DOHH2 (cell line): ENCODE results near the gene PTBP1.
A peak's percentile ranks its signal among the peaks of the same experiment; 100 is the strongest.

ENCODE experiments used
- H3F3A ChIP-seq: fragments of 200-600 bp; sonication (generic), shearing (Covaris generic); 2 replicates; pipeline ENCODE4 v1.6.0; 2016; ENCODE audit warnings: antibody characterized with exemption, mild to moderate bottlenecking; ENCODE audit not compliant: control insufficient read depth, insufficient read depth
- H3K27ac ChIP-seq: fragments of 200-600 bp; sonication (generic); 2 replicates; pipeline ENCODE4 v1.5.1; 2014; ENCODE audit warnings: low read depth, mild to moderate bottlenecking, low read length, moderate library complexity
- H3K27me3 ChIP-seq: fragments of 200-600 bp; sonication (generic); 2 replicates; pipeline ENCODE4 v1.6.1; 2014; ENCODE audit warnings: mild to moderate bottlenecking, low read length, mixed read lengths; ENCODE audit not compliant: control insufficient read depth
- H3K36me3 ChIP-seq: fragments of 200-600 bp; sonication (generic); 2 replicates; pipeline ENCODE4 v1.6.1; 2014; ENCODE audit warnings: mild to moderate bottlenecking, low read length, moderate library complexity, mixed read lengths; ENCODE audit not compliant: control insufficient read depth
- H3K4me1 ChIP-seq: fragments of 200-600 bp; sonication (generic); 2 replicates; pipeline ENCODE4 v1.6.1; 2014; ENCODE audit warnings: mild to moderate bottlenecking, low read length, mixed read lengths; ENCODE audit not compliant: control insufficient read depth
- H3K4me2 ChIP-seq: fragments of 200-600 bp; sonication (generic); 2 replicates; pipeline ENCODE4 v1.6.0; 2014; ENCODE audit warnings: mild to moderate bottlenecking, low read length, moderate library complexity
- H3K4me3 ChIP-seq: fragments of 200-600 bp; sonication (generic); 2 replicates; pipeline ENCODE4 v1.5.1; 2014; ENCODE audit warnings: mild to moderate bottlenecking, low read length, mixed read lengths
- H3K79me2 ChIP-seq: fragments of 200-600 bp; sonication (generic); 2 replicates; pipeline ENCODE4 v1.6.1; 2014; ENCODE audit warnings: mild to moderate bottlenecking, low read length, mixed read lengths; ENCODE audit not compliant: control insufficient read depth
- H3K9me2 ChIP-seq: fragments of 200-600 bp; sonication (generic); replicated peaks from 2 replicates; pipeline ENCODE4 v1.6.1; 2014; ENCODE audit warnings: mild to moderate bottlenecking, low read length, mixed read lengths; ENCODE audit not compliant: control insufficient read depth
- H3K9me3 ChIP-seq: fragments of 200-600 bp; sonication (generic); 2 replicates; pipeline ENCODE4 v1.6.1; 2014; ENCODE audit warnings: antibody characterized with exemption, low read length, mixed read lengths; ENCODE audit not compliant: control insufficient read depth, insufficient read depth
- H4K20me1 ChIP-seq: fragments of 200-600 bp; sonication (generic); 2 replicates; pipeline ENCODE4 v1.6.0; 2014; ENCODE audit warnings: low read depth, mild to moderate bottlenecking, antibody characterized with exemption, low read length, moderate library complexity; ENCODE audit not compliant: control insufficient read depth, insufficient read depth
- CTCF ChIP-seq: fragments of 200-600 bp; sonication (generic); IDR thresholded peaks from one replicate; pipeline ENCODE4 v1.5.1; 2014; ENCODE audit warnings: antibody characterized with exemption, mild to moderate bottlenecking, low read depth, low read length; ENCODE audit not compliant: poor library complexity, severe bottlenecking
- EZH2phosphoT487 ChIP-seq: fragments of 200-600 bp; sonication (generic); IDR thresholded peaks from 2 replicates; pipeline ENCODE4 v1.6.1; 2017; ENCODE audit warnings: borderline replicate concordance, mild to moderate bottlenecking, antibody characterized with exemption, low read length, moderate library complexity, mixed read lengths

The PTBP1 gene

GRCh38 chr19:795073-795611 is 2.1 kb upstream of the PTBP1 start:
- H3K4me3 ChIP-seq, result no peak overlapping the region
- peaks cover 36% of the 10 kb centered on the region for H3K79me2 ChIP-seq
- peaks cover 20% of the 10 kb centered on the region for H3K4me1 ChIP-seq
- no peak overlapping the region for H3K4me2 ChIP-seq
- no peak for TF ChIP-seq CTCF
- TF ChIP-seq EZH2phosphoT487, result no peak
- no peak overlapping the region for H3K27ac ChIP-seq
- peaks cover 21% of the 10 kb centered on the region for H4K20me1 ChIP-seq
- H3K9me3 ChIP-seq, result no peaks in the 10 kb centered on the region
- H3F3A ChIP-seq, result no peaks in the 10 kb centered on the region
- H3K9me2 ChIP-seq, result no peaks in the 10 kb centered on the region
- H3K27me3 ChIP-seq, result no peaks in the 10 kb centered on the region
- peaks cover 22% of the 10 kb centered on the region for H3K36me3 ChIP-seq

- H3K9me3 ChIP-seq, result no peaks in the 10 kb centered on the region
- H3K79me2 ChIP-seq, result peaks cover 44% of the 10 kb centered on the region
- H3K4me3 ChIP-seq, result peak overlapping the region; percentile 95
- H3K27me3 ChIP-seq, result no peaks in the 10 kb centered on the region
- peaks cover 30% of the 10 kb centered on the region for H3K36me3 ChIP-seq
- no peak overlapping the region for H3K27ac ChIP-seq
- no peak for TF ChIP-seq EZH2phosphoT487
- TF ChIP-seq CTCF, result no peak
- H3K4me2 ChIP-seq, result peak overlapping the region; percentile 89
- H4K20me1 ChIP-seq, result peaks cover 28% of the 10 kb centered on the region
- peaks cover 25% of the 10 kb centered on the region for H3K4me1 ChIP-seq
- no peaks in the 10 kb centered on the region for H3K9me2 ChIP-seq
- no peaks in the 10 kb centered on the region for H3F3A ChIP-seq
These were observed 1.3 kb upstream of the PTBP1 start for GRCh38 chr19:795691-796581.

GRCh38 chr19:797528-798414 is 519 bp downstream of the PTBP1 start:
- peak overlapping the region; percentile 71 for H3K27ac ChIP-seq
- no peaks in the 10 kb centered on the region for H3K9me2 ChIP-seq
- peaks cover 25% of the 10 kb centered on the region for H3K4me1 ChIP-seq
- H3K9me3 ChIP-seq, result no peaks in the 10 kb centered on the region
- H3K36me3 ChIP-seq, result peaks cover 49% of the 10 kb centered on the region
- H3F3A ChIP-seq, result no peaks in the 10 kb centered on the region
- H3K4me2 ChIP-seq, result peak overlapping the region; percentile 86
- TF ChIP-seq CTCF (no peak), EZH2phosphoT487 (no peak)
- H3K27me3 ChIP-seq, result no peaks in the 10 kb centered on the region
- peaks cover 62% of the 10 kb centered on the region for H3K79me2 ChIP-seq
- peak overlapping the region; percentile 83 for H3K4me3 ChIP-seq
- peaks cover 45% of the 10 kb centered on the region for H4K20me1 ChIP-seq
